Medulla oblongata (tissue), 1 donor: Measurements from ENCODE around the gene DUX4.
"Not testable (repeated sequence)": the region's sequence is repeated elsewhere in the genome, so short reads cannot be mapped to it uniquely, and the experiment has no call there.

ENCODE experiments used
- DNase-seq: peaks from one replicate; pipeline ENCODE4 v3.0.0-alpha.2; 2015; ENCODE audit errors: extremely low spot score

DUX4 gene

DNA sequence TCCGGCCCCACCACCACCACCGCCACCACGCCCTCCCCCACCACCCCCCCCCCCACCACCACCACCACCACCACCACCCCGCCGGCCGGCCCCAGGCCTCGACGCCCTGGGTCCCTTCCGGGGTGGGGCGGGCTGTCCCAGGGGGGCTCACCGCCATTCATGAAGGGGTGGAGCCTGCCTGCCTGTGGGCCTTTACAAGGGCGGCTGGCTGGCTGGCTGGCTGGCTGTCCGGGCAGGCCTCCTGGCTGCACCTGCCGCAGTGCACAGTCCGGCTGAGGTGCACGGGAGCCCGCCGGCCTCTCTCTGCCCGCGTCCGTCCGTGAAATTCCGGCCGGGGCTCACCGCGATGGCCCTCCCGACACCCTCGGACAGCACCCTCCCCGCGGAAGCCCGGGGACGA, at the start of gene DUX4:
TSS of gene DUX4 (plus strand) at position 347 of the 400 bp plus-strand sequence. CDS start at position 347, 0 bp downstream.
- not testable (repeated sequence) for DNase-seq

DNA sequence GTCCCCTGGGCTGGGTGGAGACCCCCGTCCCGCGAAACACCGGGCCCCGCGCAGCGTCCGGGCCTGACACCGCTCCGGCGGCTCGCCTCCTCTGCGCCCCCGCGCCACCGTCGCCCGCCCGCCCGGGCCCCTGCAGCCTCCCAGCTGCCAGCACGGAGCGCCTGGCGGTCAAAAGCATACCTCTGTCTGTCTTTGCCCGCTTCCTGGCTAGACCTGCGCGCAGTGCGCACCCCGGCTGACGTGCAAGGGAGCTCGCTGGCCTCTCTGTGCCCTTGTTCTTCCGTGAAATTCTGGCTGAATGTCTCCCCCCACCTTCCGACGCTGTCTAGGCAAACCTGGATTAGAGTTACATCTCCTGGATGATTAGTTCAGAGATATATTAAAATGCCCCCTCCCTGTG, 1.9 kb downstream of the DUX4 start:
- not testable (repeated sequence) for DNase-seq

DNA sequence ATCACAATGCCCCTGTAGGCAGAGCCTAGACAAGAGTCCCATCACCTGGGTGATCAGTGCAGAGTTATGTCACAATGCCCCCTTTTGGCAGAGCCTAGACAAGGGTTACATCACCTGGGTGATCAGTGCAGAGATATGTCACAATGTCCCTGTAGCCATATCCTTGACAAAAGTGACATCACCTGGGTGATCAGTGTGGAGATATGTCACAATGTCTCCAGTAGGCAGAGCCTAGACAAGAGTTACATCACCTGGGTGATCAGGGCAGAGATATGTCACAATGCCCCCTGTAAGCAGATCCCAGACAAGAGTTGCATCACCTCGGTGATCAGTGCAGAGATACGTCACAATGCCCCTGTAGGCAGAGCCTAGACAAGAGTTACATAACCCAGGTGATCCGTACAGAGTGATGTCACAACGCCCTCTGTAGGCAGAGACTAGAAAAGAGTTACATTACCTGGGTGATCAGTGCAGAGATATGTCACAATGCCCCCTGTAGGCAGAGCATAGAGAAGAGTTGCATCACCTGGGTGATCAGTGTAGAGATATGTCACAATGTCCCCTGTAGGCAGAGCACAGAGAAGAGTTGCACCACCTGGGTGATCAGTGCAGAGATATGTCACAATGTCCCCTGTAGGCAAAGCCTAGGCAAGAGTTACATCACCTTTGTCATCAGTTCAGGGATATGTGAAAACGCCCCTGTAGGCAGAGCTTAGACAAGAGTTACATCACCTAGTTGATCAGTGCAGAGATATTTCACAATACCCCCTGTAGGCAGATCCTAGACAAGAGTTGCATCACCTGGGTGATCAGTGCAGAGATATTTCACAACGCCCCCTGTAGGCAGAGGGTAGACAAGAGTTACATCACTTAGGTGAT, 4.4 kb downstream of the DUX4 start:
- not testable (repeated sequence) for DNase-seq

DNA sequence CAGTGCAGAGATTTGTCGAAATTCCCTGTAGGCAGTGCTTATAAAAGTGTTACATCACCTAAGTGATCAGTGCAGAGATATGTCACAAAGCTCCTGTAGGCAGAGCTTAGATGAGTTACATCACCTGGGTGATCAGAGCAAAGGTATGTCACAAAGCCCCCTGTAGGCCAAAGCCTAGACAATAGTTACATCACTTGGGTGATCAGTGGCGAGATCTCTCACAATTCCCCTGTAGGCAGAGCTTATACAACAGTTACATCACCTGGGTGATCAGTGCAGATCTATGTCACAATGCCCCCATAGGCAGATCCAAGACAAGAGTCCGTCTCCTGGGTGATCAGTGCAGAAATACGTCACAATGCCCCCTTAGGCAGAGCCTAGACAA, 5.0 kb downstream of the DUX4 start:
- DNase-seq: not testable (repeated sequence)

DNA sequence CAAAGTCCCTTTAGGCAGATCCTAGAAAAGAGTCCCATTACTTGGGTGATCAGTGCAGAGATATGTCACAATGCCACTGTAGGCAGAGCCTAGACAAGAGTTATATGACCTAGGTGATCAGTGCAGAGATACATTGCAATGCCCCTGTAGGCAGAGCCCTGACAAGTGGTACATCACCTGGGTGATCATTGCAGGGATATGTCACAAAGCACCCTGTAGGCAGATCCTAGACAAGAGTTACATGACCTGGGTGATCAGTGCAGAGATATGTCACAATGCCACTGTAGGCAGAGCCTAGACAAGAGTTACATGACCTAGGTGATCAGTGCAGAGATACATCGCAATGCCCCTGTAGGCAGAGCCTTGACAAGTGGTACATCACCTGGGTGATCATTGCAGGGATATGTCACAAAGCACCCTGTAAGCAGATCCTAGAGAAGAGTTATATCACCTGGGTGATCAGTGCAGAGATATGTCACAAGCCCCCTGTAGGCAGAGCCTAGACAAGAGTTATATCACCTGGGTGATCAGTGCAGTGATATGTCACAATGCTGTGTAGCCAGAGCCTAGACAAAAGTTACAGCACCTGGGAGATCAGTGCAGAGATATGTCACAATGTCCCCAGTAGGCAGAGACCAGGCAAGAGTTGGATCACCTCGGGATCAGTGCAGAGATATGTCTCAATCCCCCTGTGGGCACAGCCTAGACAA, 5.6 kb downstream of the DUX4 start:
- DNase-seq: not testable (repeated sequence)

DNA sequence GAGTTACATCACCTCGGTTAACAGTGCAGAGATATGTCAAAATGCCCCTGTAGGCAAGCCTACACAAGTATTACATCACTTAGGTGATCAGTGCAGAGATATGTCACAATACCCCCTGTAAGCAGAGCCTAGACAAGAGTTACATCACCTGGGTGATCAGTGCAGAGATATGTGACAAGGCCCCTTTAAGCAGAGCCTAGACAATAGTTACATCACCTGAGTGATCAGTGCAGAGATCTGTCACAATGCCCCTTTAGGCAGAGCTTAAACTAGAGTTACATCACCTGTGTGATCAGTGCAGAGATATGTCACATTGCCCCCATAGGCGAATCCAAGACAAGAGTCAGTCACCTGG, 6.1 kb downstream of the DUX4 start:
- not testable (repeated sequence) for DNase-seq

DNA sequence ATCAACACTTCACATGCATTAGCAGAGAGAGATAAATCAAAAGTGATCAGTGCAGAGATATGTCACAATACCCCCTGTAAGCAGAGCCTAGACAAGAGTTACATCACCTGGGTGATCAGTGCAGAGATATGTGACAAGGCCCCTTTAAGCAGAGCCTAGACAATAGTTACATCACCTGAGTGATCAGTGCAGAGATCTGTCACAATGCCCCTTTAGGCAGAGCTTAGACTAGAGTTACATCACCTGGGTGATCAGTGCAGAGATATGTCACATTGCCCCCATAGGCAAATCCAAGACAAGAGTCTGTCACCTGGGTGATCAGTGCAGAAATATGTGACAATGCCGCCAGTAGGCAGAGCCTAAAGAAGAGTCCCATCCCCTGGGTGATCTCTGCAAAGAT, 7.4 kb downstream of the DUX4 start:
- not testable (repeated sequence) for DNase-seq

DNA sequence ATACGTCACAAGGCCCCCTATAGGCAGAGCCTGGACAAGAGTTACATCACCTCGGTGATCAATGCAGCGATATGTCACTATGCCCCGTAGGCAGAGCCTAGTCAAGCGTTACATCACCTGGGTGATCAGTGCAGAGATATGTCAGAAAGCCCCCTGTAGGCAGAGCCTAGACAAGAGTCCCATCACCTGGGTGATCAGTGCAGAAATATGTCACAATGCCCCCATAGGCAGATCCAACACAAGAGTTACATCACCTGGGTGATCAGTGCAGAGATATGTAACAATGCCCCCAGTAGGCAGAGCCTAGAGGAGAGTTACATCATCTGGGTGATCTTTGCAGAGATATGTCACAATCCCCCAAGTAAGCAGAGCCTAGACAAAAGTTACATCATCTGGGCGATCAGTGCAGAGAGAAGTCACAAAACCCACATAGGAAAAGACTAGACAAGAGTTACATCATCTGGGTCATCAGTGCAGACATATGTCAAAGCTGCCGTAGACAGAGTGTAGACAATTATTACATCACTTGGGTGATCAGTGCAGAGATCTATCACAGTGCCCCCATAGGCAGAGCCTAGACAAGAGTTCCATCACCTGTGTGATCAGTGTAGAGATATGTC, 8.0 kb downstream of the DUX4 start:
- not testable (repeated sequence) for DNase-seq

DNA sequence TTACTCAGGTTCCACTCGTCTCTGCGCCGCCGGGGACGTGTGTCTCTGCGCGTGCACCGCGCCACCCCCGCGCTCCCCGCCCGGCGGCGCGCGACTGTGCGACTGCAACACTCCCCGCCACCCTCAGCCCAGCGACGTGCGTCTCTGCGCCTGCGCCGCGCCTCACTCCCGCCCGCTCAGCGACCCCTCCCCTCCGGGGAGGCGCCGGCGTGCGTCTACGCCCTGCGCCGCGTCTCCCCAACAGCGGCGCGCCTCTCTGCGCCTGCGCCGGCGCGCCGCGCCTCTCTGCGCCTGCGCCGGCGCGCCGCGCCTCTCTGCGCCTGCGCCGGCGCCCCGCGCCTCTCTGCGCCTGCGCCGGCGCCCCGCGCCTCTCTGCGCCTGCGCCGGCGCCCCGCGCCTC, 29.9 kb downstream of the DUX4 start:
- DNase-seq: not testable (repeated sequence)
